Spleen (tissue), 7 donors: ENCODE data around the gene BBX.

Source experiments
- CTCF ChIP-seq, 11 experiments: fragments of 200-600 bp in 7 of 11; fragments of 450-650 bp in 4 of 11; sonication (generic) in 4 of 11; IDR thresholded peaks in 8 of 11; conservative IDR thresholded peaks in 3 of 11; 1 replicate in 7 of 11; 2 replicates in 4 of 11; pipeline versions ENCODE4 v1.4.0 to v1.8.0; 2016 to 2021; ENCODE audit warnings: antibody characterized with exemption in 11 of 11, inconsistent platforms in 4 of 11, mild to moderate bottlenecking in 1 of 11
- POLR2A ChIP-seq, 3 donors: fragments of 450-650 bp; IDR thresholded peaks; one replicate each; pipeline ENCODE4 v1.5.1; 2017; ENCODE audit warnings: antibody characterized with exemption in 3 of 3, mild to moderate bottlenecking in 1 of 3
- POLR2AphosphoS5 ChIP-seq, 3 donors: sonication (generic); formaldehyde crosslinking; IDR thresholded peaks; one replicate each; pipeline ENCODE4 v1.5.1; 2017; ENCODE audit warnings: antibody characterized with exemption in 3 of 3
- donor health status: DM: no; HTN: no; CAD: no; lungs with moderate emphysema.
- donor health status: DM: no; HTN: no; CAD: no.
- donor health status: DM: no; HTN: no; CAD: no.

DNA sequence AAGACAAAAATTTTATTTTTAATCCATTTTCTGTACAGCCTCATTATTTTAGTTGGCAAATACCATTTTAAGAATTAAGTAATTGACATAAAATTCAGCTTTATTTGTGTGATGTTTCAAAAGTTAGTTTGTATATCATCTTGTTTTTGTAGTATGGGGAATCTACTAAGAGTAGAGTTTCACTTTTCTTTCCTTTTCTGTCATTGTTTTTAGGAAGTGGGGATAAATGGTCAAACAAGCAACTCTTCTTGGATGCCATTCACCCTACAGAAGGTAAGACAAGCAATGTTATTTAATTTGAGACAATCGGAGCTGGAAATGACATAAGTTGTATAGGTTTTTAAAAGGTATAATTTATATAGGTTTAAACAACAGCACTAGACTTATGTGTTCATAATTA lies 268.3 kb downstream of the BBX start:
- no peak for TF ChIP-seq CTCF (IDR thresholded peaks at IDR 0.05 in 8 of 11, conservative IDR thresholded peaks at IDR 0.05 in 3 of 11)
- TF ChIP-seq POLR2A (IDR thresholded peaks at IDR 0.05), result no peak
- no peak for TF ChIP-seq POLR2AphosphoS5 (IDR thresholded peaks at IDR 0.05)
